Testis (tissue), 2 donors: ENCODE measurements around the gene CAMK2B.

Experiments used
- CTCF ChIP-seq, 3 experiments: fragments of 450-650 bp in 2 of 3; fragments of 200-600 bp in 1 of 3; sonication (generic) in 1 of 3; IDR thresholded peaks; one replicate each; pipeline ENCODE4 v1.5.1; 2016 to 2019; ENCODE audit warnings: antibody characterized with exemption in 3 of 3, mild to moderate bottlenecking in 2 of 3, moderate library complexity in 1 of 3
- POLR2A ChIP-seq: fragments of 450-650 bp; IDR thresholded peaks from one replicate; pipeline ENCODE4 v1.6.1; 2017; ENCODE audit warnings: antibody characterized with exemption, mild to moderate bottlenecking, moderate library complexity

GRCh38 chr7:44286182-44286617 is 39.2 kb downstream of the CAMK2B start:
- no peak for TF ChIP-seq POLR2A
- TF ChIP-seq CTCF (IDR thresholded peaks at IDR 0.05) = no peak
